ENCODE results near the gene BRCC3. TPM values are rescaled to one million over a fixed set of nuclear protein-coding genes. Genes with fewer than 3 reads are reported as not detected.

The BRCC3 gene
- polyA plus RNA-seq, 3 donors: 23.8 to 29.5 (median 25.7) TPM

- DNase-seq: no peak
Observed at GRCh38 chrX:155053656-155054055, 17.7 kb upstream of the BRCC3 start.

DNA sequence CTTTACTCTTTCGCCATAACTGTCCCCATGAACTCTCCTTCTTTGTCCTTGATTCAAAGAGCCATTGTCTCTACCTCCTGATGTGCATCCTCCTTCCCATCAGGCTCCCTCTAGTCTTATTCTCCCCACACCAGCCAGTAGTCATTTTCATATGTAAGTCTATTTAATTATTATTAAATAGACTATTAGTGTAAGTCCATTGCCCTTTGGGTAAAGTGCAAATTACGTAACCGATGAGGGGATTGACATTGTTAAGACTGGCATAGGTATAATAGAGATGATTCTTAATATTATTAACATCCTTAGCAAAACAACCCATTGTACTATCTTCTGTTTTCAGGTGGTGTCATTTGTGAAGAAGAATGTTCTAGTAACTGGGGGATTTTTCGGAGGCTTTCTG lies 17.1 kb upstream of the BRCC3 start:
- no peak for DNase-seq

- no peak for DNase-seq
Observed at GRCh38 chrX:155055494-155055893, 15.8 kb upstream of the BRCC3 start.

DNA sequence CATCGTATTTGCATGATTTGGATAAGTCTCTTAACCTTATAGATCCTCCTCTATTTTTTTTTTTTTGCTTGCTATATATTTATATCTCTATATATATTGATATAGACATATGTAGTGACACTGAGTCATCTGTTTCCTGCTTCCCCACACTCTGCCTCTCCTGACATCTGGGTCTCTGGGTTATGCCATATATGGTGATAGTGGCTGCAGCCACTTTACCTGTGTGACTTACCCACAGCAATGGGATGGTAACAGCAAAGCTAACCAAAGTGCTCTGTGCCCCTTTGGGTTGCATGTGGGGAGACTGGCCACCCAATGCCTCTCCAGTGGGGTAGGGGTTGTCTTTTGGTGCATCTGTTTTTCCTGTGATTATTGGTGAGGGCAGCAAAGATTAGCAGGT lies 14.8 kb upstream of the BRCC3 start:
- no peak for DNase-seq

DNA sequence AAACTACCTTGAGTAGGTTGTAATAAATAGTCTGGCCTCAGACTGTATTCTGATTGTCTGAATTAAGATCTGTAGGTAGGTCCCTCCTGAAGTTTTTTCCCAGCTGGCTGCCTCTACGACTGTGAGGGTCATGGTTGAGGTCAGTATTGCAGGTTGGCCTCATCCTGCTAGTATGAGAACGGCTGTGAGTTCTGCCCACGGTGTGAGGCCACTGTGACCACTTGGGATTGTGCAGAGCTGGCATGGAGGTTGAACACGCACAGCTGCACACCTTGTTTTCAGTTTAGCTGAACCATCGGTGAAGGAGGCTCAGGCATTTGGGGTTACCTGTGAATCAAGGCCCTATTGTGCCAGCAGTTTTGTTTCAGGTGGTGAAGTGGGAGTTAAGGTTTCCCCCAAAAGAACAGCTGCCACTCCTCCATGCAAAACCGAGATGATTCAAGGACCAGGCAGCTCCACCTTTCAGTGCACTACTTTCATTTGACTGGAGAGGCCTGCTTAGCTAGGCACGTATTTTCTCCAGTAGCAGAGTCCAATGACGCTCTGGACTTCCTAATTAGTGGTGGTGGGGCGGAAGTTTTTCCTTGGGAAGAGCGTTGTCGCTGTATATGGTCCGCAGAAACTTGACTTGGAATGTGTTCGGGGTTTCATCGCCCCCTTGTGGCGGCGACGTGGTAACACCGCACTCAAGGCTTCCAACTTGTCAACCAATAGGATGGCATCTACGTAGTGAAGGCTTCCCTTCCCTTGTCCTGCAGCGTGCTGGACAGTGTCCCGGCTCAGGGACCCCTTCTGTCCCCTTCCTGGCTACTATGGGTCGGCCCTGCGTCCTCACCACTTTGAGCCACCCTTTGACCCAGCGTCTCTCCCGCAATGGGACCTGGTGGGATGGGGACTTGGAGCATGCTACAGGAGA lies 14.2 kb upstream of the BRCC3 start:
- peak; percentile 71 for DNase-seq

GRCh38 chrX:155061760-155062159 lies 9.5 kb upstream of the BRCC3 start:
- no peak for DNase-seq

- DNase-seq: no peak
Observed at GRCh38 chrX:155065035-155065734, 6.1 kb upstream of the BRCC3 start.

DNA sequence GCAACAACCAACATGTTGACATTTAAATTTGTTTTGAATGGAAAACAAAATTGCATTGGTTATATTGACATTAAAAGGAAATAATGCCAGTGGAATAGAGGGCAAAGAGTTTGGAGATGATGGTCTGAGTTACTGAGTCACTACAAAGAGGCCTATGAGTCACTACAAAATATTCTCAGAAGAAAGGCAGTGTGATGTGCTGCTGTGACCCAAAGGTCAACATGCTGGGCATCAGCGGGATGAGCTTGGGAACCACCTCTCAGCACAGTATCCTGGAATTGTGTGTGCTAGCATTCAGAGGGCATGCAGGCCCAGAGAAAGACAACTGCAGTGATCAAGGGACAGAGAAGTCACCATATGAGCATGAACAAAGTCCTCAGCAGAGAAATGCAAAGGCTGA lies 3.1 kb upstream of the BRCC3 start:
- DNase-seq: no peak

DNA sequence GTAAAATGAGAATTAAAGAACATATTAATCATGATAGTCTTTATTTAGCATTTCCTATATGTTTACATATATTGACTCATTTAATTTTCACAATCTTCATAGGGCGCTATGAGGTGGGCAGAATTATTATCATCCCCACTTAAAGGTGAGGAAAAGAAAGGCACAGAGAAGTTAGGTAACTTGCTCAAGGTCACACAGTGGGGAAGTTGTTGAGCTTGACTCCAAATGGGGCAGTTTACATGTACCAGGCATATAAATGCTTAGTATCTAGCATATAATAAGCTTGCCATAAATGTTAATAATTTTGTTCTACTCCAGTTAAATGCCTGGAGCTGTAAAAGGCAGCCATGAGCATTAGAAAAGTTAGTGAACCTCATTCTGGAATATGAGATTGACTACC lies 1.9 kb upstream of the BRCC3 start:
- no peak for DNase-seq

DNA sequence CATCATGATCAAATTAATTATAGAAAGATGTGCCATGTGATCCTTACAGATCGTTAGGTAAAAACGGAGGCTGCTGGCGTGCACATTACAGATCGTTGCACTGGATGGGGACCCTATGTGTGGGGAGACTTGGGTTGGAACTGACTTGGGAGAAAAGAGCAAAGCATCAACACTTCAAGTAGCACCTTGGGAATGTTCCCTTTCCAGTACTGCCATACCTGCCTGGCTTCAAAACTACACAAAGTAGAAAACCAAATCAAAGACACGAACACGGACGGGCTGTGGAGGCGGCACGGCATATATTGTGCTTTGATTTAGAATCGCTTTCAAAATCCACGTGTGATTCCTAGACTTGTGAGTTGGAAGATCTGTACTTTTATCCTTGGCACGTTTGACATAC lies 1.3 kb upstream of the BRCC3 start:
- DNase-seq: no peak

DNA sequence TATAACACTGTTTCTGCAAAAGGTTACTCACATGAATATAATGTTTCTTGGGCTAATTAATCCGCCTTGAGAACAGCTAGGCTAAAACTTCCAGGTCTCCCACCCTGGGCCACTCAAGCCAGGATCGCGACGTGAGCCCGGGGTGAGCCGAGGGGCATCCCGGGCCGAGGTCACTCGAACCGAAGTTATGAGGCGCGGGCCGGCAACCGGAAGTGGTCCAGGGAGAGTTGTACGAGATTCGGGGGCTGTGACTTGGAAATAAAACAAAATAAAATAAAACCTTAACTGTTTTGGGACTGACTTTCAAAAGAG lies 689 bp upstream of the BRCC3 start:
- no peak for DNase-seq

DNA sequence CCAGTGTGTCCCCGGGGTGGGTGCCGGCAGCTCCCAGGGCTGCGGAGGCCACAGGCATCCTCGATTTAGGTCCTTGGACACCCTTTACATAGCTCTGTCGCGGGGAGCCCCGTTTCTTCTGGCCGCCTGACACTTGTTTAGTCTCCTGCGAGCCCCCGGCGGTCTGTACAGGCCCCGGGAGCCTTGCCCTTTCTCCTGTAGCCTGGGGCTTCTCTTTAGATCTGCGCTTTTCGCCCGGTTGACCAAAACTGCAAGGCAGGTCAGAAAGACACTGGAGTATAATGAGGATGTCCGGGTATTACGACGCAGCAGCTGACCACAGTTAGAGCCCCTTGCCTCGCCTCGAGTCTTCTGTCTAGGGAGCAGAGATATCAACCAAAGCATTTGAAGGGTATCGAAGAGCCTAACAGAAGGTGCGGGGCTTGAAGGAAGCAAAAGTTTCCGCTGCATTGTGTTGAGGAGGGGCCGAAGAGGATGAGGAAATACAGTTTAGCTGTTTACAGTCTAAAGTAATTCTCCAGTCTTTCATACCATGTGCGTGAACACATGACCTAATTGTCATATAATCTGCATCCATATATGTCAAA lies 479 bp downstream of the BRCC3 start:
- no peak for DNase-seq

GRCh38 chrX:155086202-155086840 lies 15.0 kb downstream of the BRCC3 start:
- DNase-seq: no peak

- DNase-seq: no peak
Observed at GRCh38 chrX:155086961-155087735, 15.8 kb downstream of the BRCC3 start.

GRCh38 chrX:155094468-155095061 lies 23.3 kb downstream of the BRCC3 start:
- peak; percentile 16 for DNase-seq

- DNase-seq: no peak
Observed at GRCh38 chrX:155105919-155106318, 34.6 kb downstream of the BRCC3 start.

- no peak for DNase-seq
Observed at GRCh38 chrX:155108427-155108826, 37.1 kb downstream of the BRCC3 start.

DNA sequence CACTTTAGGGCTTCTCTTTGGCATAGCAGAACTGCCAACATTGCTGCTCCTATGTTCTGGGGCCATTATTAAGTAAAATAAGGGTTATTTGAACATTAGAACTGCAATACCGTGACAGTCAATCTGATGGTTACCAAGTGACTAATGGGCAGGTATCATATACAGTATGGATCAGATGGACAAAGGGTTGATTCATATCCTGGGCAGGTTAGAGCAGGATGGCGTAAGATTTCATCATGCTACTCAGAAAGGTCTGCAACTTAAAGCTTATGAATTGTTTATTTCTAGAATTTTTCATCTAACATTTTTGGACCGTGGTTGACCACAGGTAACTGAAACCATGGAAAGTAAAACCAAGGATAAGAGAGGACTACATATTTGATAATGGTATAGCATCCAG lies 40.9 kb downstream of the BRCC3 start:
- DNase-seq: no peak

GRCh38 chrX:155113097-155113496 lies 41.8 kb downstream of the BRCC3 start:
- DNase-seq: no peak

DNA sequence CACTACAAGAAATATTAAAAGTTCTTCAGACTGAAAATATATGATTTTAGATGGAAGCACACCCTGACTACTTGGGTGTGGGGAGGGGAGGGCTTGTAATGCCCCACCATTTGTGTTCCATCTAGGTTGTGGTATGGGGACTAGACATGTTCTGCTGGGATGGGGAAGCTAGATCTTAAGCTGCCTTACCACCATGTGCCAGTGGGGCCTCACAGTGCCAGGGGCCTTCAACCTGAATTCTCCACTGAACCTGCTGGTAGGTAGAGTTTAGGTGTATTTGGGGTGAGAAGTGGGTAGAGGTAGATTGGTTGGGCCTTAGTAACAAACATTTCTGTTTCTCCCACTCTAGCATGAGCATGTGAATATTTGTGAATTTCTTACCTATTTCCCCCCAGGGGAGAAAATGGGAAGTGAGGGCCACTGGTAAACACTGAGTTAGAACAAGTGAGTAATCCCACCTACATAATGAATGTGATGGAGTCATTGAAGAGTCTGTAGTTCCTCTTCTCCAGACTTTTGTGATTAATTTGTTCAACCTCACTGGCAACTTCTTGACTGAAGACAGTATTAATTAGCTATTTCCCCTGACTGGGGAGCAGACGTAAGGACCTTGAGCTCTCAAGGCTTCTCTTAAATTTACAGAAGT lies 44.0 kb downstream of the BRCC3 start:
- DNase-seq: no peak

DNA sequence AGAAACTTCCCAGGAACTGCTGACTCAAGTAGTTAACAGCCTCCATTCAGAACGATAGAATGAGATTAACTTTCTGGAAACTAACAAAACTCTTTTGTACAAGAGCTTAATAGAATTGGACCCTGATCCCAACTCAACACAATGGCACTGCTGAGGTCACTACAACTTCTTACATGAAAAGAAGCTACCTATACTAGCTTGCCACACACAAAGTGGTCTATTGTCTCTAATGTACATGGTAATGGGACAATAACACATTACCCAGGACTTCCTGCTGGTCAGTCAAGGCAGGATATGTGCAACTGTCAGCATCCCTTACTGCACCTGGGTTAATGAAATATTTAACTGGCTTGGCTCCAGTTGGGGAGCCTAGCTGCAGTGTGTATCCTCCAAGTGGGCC lies 56.2 kb downstream of the BRCC3 start:
- DNase-seq: no peak

All from renal pelvis (tissue), 4 donors.